HG02870 (cell line): ENCODE results near the gene ADAM15.

Source experiments
- ATAC-seq: cut with Tn5 transposase; IDR thresholded peaks from one replicate; pipeline ENCODE4 v1.9.1; 2021; ENCODE audit warnings: mild to moderate bottlenecking, moderate library complexity; ENCODE audit not compliant: unreplicated experiment

Gene ADAM15

GRCh38 chr1:155070158-155070621 lies 19.1 kb downstream of the ADAM15 start:
- ATAC-seq: no peak

- ATAC-seq: no peak
Measured at GRCh38 chr1:155070721-155071569, 19.8 kb downstream of the ADAM15 start.

- ATAC-seq: no peak
Measured at GRCh38 chr1:155071701-155072100, 20.6 kb downstream of the ADAM15 start.

GRCh38 chr1:155072531-155073289 lies 21.6 kb downstream of the ADAM15 start:
- ATAC-seq: no peak

GRCh38 chr1:155073377-155074242 lies 22.5 kb downstream of the ADAM15 start:
- no peak for ATAC-seq

- no peak for ATAC-seq
Measured at GRCh38 chr1:155075535-155075934, 24.4 kb downstream of the ADAM15 start.

- ATAC-seq: no peak
Measured at GRCh38 chr1:155076371-155076770, 25.3 kb downstream of the ADAM15 start.

GRCh38 chr1:155077346-155077745 lies 26.2 kb downstream of the ADAM15 start:
- no peak for ATAC-seq

GRCh38 chr1:155077758-155078445 lies 26.8 kb downstream of the ADAM15 start:
- ATAC-seq: no peak

GRCh38 chr1:155078469-155079209 lies 27.5 kb downstream of the ADAM15 start, which contains the start of gene EFNA3:
EFNA3 (plus strand) TSS chr1:155078837; CDS start chr1:155078942, 105 bp downstream.
- ATAC-seq: no peak

- ATAC-seq: no peak
Measured at GRCh38 chr1:155079210-155079486, 28.0 kb downstream of the ADAM15 start.

- ATAC-seq: no peak
Measured at GRCh38 chr1:155079487-155080311, 28.6 kb downstream of the ADAM15 start.

- ATAC-seq: no peak
Measured at GRCh38 chr1:155080312-155081228, 29.5 kb downstream of the ADAM15 start.

GRCh38 chr1:155081472-155082300 lies 30.6 kb downstream of the ADAM15 start:
- ATAC-seq: no peak

- ATAC-seq: no peak
Measured at GRCh38 chr1:155082301-155083051, 31.4 kb downstream of the ADAM15 start.

GRCh38 chr1:155083052-155083541 lies 32.0 kb downstream of the ADAM15 start:
- ATAC-seq: no peak
